Endothelial cell (in vitro differentiated cells): Measurements from ENCODE around the gene OGFOD2. TPM values are rescaled to one million over a fixed set of nuclear protein-coding genes. Genes with fewer than 3 reads are reported as not detected.

Experiments used
- DNase-seq: peaks from one replicate; pipeline ENCODE4 v3.0.0; 2021; ENCODE audit warnings: low spot score
- H3K27ac Mint-ChIP-seq: one replicate; pipeline ENCODE4 v1.8.0; 2021; ENCODE audit warnings: mixed read lengths, inconsistent platforms; ENCODE audit not compliant: unreplicated experiment
- H3K27me3 Mint-ChIP-seq: one replicate; pipeline ENCODE4 v1.8.0; 2021; ENCODE audit warnings: mild to moderate bottlenecking, moderate library complexity, mixed read lengths, inconsistent platforms; ENCODE audit not compliant: unreplicated experiment
- H3K36me3 Mint-ChIP-seq: one replicate; pipeline ENCODE4 v1.8.0; 2021; ENCODE audit warnings: mild to moderate bottlenecking, low read depth, mixed read lengths, inconsistent platforms; ENCODE audit not compliant: unreplicated experiment
- H3K4me1 Mint-ChIP-seq: one replicate; pipeline ENCODE4 v1.8.0; 2021; ENCODE audit warnings: mild to moderate bottlenecking, mixed read lengths, inconsistent platforms; ENCODE audit not compliant: unreplicated experiment
- H3K4me3 Mint-ChIP-seq: one replicate; pipeline ENCODE4 v1.8.0; 2021; ENCODE audit warnings: mild to moderate bottlenecking, mixed read lengths, inconsistent platforms; ENCODE audit not compliant: unreplicated experiment
- H3K9me3 Mint-ChIP-seq: one replicate; pipeline ENCODE4 v1.8.0; 2021; ENCODE audit warnings: mixed read lengths, inconsistent platforms; ENCODE audit not compliant: unreplicated experiment
- CTCF ChIP-seq: fragments of 200-600 bp; sonication (generic); IDR thresholded peaks from one replicate; pipeline ENCODE4 v1.5.0; 2021; ENCODE audit warnings: antibody characterized with exemption; ENCODE audit not compliant: unreplicated experiment
- total RNA-seq: library from RNA; stranded (reverse); fragmentation: NEBNext Ultra II Directional; extraction: Animal tissue kit (Norgen Biotek cat#: 25700); gene quantifications from one replicate; pipeline ENCODE4 v1.2.1, GENCODE V29; 2021; ENCODE audit not compliant: unreplicated experiment

The OGFOD2 gene
- total RNA-seq, 1 donor from 2014 or later: 10.4 TPM

GRCh38 chr12:122946690-122947341 lies 28.2 kb upstream of the OGFOD2 start:
- no peak for TF ChIP-seq CTCF
- peaks cover 1% of the 10 kb centered on the region for H3K27me3 Mint-ChIP-seq
- H3K27ac Mint-ChIP-seq: no peak overlapping the region

GRCh38 chr12:122947352-122947792 lies 27.7 kb upstream of the OGFOD2 start:
- peaks cover 7% of the 10 kb centered on the region for H3K4me1 Mint-ChIP-seq
- H3K27ac Mint-ChIP-seq: no peak overlapping the region
- DNase-seq: no peak

More at GRCh38 chr12:122946690-122947341, 28.2 kb upstream of the OGFOD2 start:
- Mint-ChIP-seq H3K9me3 (no peaks in the 10 kb centered on the region), H3K4me1 (peaks cover 7% of the 10 kb centered on the region), H3K36me3 (no peaks in the 10 kb centered on the region), H3K4me3 (no peak overlapping the region)
- no peak for DNase-seq

GRCh38 chr12:122948605-122949004 lies 26.4 kb upstream of the OGFOD2 start:
- Mint-ChIP-seq H3K36me3 (no peaks in the 10 kb centered on the region), H3K27ac (no peak overlapping the region), H3K27me3 (peaks cover 4% of the 10 kb centered on the region), H3K9me3 (no peaks in the 10 kb centered on the region), H3K4me1 (peaks cover under 1% of the 10 kb centered on the region), H3K4me3 (no peak overlapping the region)
- no peak for TF ChIP-seq CTCF
- no peak for DNase-seq

More at GRCh38 chr12:122947352-122947792, 27.7 kb upstream of the OGFOD2 start:
- TF ChIP-seq CTCF: no peak
- no peak overlapping the region for H3K4me3 Mint-ChIP-seq
- H3K36me3 Mint-ChIP-seq: no peaks in the 10 kb centered on the region
- H3K9me3 Mint-ChIP-seq: no peaks in the 10 kb centered on the region
- H3K27me3 Mint-ChIP-seq: peaks cover 1% of the 10 kb centered on the region

- H3K9me3 Mint-ChIP-seq: no peaks in the 10 kb centered on the region
- no peaks in the 10 kb centered on the region for H3K36me3 Mint-ChIP-seq
- H3K4me3 Mint-ChIP-seq: no peak overlapping the region
- DNase-seq: no peak
- H3K27me3 Mint-ChIP-seq: peaks cover 4% of the 10 kb centered on the region
- no peak overlapping the region for H3K27ac Mint-ChIP-seq
- no peaks in the 10 kb centered on the region for H3K4me1 Mint-ChIP-seq
- TF ChIP-seq CTCF: no peak
Measured at GRCh38 chr12:122949405-122949804, 25.6 kb upstream of the OGFOD2 start.
